ENCODE data around the gene XPO1. TPM values are rescaled to one million over a fixed set of nuclear protein-coding genes. Genes with fewer than 3 reads are reported as not detected.
"Not testable (repeated sequence)": the region's sequence is repeated elsewhere in the genome, so short reads cannot be mapped to it uniquely, and the experiment has no call there.

XPO1 gene
- total RNA-seq, 2 donors from 2014 or later = 158 to 220 TPM

DNA sequence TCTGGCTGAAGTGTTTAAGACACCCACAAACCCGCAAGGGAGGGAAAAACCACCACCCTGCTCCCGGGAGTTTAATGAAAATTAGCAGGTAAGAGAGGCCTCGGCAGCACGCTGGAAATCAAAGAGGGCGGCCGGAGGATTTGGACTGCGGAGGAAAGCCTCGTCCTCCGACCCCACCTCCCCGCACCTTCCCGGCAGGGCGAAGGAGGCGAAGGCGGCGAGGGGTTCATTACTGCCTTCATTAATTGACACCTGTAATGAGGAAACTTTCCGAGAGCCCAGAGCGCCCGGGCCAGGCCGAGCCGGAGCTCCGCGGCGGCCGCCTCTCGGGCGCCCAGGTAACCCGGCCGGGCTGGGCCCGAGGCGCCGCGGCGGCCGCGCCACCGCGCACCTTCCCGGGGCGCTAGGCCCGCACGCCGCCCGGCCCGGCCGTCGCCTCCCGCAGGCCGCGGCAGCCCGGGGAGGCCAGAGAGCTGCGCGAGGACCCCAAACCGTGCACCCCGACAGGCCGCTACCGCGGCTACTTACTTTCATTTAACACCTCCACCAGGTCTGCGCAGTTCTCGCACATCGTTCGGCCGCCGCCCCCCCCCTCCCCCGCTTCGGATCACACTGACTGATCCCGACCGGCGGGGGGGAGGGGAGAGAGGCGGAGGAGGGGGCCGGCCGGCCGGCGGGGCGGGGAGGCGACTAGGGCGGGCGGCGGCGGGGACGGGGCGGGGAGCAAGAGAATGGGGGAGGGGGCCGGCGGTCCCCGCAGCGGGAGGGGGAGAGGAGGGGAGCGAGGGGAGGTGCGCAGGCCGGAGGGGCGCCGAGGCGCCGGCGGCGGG, 67.8 kb downstream of the XPO1 start:
- H3K27ac Mint-ChIP-seq = peak overlapping the region; percentile 90 to 95
- peaks cover 16 to 19% of the 10 kb centered on the region in 2 donors for H3K4me1 Mint-ChIP-seq (ENCODE audit: low read depth in 2 of 2)
- H3K36me3 Mint-ChIP-seq = peaks cover 5% of the 10 kb centered on the region
- H3K9me3 Mint-ChIP-seq = no peaks in the 10 kb centered on the region
- no peaks in the 10 kb centered on the region for H3K27me3 Mint-ChIP-seq
- ATAC-seq (peak; percentile 71 to 80), DNase-seq (ENCODE audit: low spot score) (peak; percentile 88)
- H3K4me3 Mint-ChIP-seq = peak overlapping the region; percentile 87

DNA sequence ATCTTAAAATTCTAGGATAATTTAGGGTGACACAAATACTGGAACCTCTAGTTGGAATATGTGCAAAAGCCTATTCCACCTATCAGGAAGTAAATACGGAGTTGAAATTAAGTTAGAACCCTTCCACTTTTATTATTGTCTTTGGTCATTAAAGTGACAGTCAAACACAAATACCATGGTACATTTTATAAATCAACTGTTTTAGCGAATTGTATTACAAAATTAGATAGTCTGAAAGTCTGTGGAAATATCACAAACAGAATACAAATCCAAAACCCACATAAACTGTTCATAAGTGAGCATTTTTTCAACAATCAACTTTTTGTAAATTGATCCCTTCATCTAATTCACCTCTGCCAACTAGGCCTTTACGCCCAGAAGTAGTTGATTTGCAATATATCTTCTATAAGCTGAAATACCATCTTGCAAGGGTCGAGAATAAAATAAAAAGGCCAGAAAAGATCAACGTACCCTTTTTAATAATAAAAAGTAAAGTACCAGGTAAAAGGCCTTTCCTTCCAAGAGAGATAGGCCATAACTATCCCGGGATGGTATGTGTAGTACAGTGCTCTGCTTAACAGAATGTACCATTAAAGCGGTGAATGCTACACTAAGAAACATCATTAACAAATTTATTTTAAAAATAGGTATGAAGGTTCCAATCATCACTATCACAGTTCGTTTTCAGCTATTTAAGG, 68.6 kb downstream of the XPO1 start:
- peak overlapping the region; percentile 87 for H3K4me3 Mint-ChIP-seq
- peaks cover 20% of the 10 kb centered on the region in 2 donors for H3K4me1 Mint-ChIP-seq (ENCODE audit: low read depth in 2 of 2)
- ATAC-seq (no peak), DNase-seq (ENCODE audit: low spot score) (no peak)
- no peaks in the 10 kb centered on the region for H3K9me3 Mint-ChIP-seq
- no peaks in the 10 kb centered on the region for H3K27me3 Mint-ChIP-seq
- H3K27ac Mint-ChIP-seq = peak overlapping the region; percentile 90 to 95
- H3K36me3 Mint-ChIP-seq = peaks cover 5% of the 10 kb centered on the region

DNA sequence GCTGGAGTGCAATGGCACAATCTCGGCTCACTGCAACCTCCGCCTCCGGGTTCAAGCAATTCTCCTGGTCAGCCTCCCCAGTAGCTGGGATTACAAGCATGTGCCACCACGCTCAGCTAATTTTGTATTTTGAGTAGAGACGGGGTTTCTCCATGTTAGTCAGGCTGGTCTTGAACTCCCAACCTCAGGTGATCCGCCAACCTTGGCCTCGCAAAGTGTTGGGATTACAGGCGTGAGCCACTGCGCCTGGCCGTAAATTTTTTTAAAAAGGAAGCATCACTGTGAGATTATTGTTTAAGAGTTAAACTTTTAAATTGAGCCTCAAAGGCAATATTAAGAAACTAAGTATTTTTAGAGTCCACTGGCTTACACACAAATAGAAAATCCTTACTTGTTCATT, 69.9 kb downstream of the XPO1 start:
- Mint-ChIP-seq H3K4me3 (peak overlapping the region; percentile 87), H3K27ac (peak overlapping the region; percentile 90 to 95), H3K4me1 (ENCODE audit: low read depth in 2 of 2) (peaks cover 25 to 27% of the 10 kb centered on the region in 2 donors)
- not testable (repeated sequence) for H3K9me3 Mint-ChIP-seq; ATAC-seq; H3K27me3 Mint-ChIP-seq; H3K36me3 Mint-ChIP-seq; DNase-seq (ENCODE audit: low spot score)

DNA sequence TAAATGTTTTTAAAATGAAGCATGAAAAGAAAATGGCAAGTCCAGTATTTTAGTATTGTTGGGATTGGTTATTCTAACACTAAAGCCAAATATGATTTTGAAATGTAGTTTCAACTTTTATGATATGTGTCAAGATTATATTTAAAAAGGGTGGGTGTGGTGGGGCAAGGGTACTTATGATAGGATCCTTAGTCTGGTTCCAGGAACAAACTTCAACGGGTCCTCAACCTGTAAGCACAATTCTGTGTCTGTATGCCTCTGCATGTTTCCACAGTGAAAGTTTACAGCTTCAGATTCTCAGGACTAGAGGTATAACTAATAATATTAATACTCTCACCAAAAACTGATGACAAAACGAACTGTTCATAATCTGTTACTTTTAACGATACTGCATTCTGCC, 73.1 kb downstream of the XPO1 start:
- Mint-ChIP-seq H3K27me3 (no peaks in the 10 kb centered on the region), H3K36me3 (peaks cover 5% of the 10 kb centered on the region), H3K4me3 (no peak overlapping the region), H3K27ac (no peak overlapping the region), H3K9me3 (no peaks in the 10 kb centered on the region), H3K4me1 (ENCODE audit: low read depth in 2 of 2) (peaks cover 15 to 19% of the 10 kb centered on the region in 2 donors)
- no peak for DNase-seq (ENCODE audit: low spot score)
- ATAC-seq = no peak

DNA sequence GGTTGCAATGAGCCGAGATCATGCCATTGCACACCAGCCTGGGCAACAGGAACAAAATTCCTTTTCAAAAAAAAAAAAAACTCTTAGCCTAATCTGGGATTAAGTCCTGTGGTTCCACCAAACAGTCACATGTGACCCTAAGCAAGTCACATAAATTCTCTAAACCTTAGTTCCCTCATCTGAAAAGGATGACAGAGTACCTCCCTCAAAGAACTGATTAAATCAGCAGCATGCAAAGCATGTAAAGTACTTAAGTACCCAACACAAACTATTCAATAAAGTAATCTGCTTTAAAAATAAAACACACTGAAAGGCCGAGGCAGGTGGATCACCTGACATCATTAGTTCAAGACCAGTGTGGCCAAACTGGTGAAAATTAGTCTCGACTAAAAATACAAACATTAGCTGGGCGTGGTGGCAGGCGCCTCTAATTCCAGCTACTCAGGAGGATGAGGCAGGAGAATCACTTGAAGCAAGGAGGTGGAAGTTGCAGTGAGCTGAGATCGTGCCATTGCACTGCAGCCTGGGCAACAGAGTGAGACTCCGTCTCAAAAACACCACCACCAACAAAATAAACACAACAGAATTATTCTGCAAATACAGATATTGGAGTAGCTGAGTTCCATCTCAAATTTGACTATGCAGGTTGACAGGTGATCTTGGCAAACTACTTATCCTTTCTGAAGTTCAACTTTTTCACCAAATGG, 74.2 kb downstream of the XPO1 start:
- no peaks in the 10 kb centered on the region for H3K27me3 Mint-ChIP-seq
- no peak for ATAC-seq
- H3K4me3 Mint-ChIP-seq = no peak overlapping the region
- H3K9me3 Mint-ChIP-seq = no peaks in the 10 kb centered on the region
- H3K4me1 Mint-ChIP-seq (ENCODE audit: low read depth in 2 of 2) = peaks cover 7 to 14% of the 10 kb centered on the region in 2 donors
- H3K36me3 Mint-ChIP-seq = no peaks in the 10 kb centered on the region
- H3K27ac Mint-ChIP-seq = peak overlapping the region in 1 of 2 donors; percentile 47
- DNase-seq (ENCODE audit: low spot score) = no peak

DNA sequence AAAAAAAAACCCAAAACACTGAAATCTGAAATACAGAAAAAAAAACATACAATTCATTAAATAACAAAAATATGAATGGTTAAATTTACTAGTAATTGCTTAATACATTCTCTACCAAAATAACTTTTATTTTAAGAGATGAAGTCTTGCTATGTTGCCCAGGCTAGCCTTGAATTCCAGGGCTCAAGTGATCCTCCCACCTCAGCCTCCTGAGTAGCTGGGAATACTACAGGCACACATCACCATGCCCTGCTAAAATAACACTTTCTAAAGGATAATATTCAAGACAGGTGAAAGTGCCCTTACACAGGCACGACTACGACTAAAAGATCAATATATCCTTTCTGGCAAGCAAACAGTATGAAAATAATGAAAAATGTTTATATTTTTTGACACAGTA, 76.8 kb downstream of the XPO1 start:
- H3K9me3 Mint-ChIP-seq = no peaks in the 10 kb centered on the region
- no peak for ATAC-seq
- H3K4me3 Mint-ChIP-seq = no peak overlapping the region
- no peak overlapping the region for H3K27ac Mint-ChIP-seq
- no peaks in the 10 kb centered on the region for H3K36me3 Mint-ChIP-seq
- H3K4me1 Mint-ChIP-seq (ENCODE audit: low read depth in 2 of 2) = peaks cover 25 to 28% of the 10 kb centered on the region in 2 donors
- no peaks in the 10 kb centered on the region for H3K27me3 Mint-ChIP-seq
- DNase-seq (ENCODE audit: low spot score) = no peak

DNA sequence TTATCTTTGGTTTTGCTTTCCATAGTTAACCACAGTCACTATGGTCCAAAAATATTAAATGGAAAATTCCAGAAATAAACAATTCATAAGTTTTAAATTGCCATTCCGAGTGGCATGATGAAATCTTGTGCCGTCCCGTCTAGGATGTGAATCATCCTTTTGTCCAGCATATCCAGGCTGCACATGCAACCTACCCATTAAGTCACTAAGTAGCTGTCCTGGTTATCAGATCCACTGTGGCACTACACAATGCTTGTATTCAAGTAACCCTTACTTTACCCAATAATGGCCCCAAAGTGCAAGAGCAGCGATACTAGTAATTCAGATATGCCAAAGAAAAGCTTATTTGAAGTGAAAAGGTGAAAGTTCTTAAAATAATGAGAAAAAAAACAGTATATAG, 78.0 kb downstream of the XPO1 start:
- H3K27ac Mint-ChIP-seq = peak overlapping the region in 1 of 2 donors; percentile 29
- no peaks in the 10 kb centered on the region for H3K9me3 Mint-ChIP-seq
- DNase-seq (ENCODE audit: low spot score) (no peak), ATAC-seq (no peak)
- H3K36me3 Mint-ChIP-seq = no peaks in the 10 kb centered on the region
- peaks cover 25 to 31% of the 10 kb centered on the region in 2 donors for H3K4me1 Mint-ChIP-seq (ENCODE audit: low read depth in 2 of 2)
- no peaks in the 10 kb centered on the region for H3K27me3 Mint-ChIP-seq
- H3K4me3 Mint-ChIP-seq = no peak overlapping the region

DNA sequence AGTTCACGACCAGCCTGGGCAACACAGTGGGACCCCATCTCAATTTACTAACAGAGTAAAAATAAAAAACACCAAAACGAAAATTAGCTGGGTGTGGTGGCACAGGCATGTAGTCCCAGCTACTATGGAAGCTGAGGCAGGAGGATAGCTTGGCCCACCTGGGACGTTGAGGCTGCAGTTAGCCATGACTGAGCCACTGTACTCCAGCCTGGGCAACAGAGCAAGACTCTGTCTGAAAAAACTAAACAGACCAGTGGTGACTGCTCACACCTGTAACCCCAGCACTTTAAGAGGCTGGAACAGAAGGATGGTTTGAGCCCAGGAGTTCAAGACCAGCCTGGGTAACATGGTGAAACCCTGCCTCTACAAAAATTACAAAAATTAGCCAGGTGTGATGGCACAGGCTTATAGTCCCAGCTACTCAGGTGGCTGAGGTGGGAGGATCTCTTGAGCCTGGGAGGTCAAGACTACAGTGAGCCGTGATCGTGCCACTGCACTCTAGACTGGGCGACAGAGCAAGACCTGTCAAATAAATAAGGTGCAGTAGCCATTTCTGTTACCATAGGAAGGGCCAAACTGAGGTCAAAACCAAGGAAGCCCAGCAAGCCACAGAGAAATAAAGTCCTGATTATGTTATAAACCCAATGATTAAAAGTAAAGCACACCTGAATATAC, 81.3 kb downstream of the XPO1 start:
- no peaks in the 10 kb centered on the region for H3K36me3 Mint-ChIP-seq
- H3K27me3 Mint-ChIP-seq = no peaks in the 10 kb centered on the region
- no peak overlapping the region for H3K4me3 Mint-ChIP-seq
- no peak for ATAC-seq
- no peak overlapping the region for H3K27ac Mint-ChIP-seq
- no peaks in the 10 kb centered on the region for H3K9me3 Mint-ChIP-seq
- H3K4me1 Mint-ChIP-seq (ENCODE audit: low read depth in 2 of 2) = peaks cover 19 to 24% of the 10 kb centered on the region in 2 donors
- no peak for DNase-seq (ENCODE audit: low spot score)

DNA sequence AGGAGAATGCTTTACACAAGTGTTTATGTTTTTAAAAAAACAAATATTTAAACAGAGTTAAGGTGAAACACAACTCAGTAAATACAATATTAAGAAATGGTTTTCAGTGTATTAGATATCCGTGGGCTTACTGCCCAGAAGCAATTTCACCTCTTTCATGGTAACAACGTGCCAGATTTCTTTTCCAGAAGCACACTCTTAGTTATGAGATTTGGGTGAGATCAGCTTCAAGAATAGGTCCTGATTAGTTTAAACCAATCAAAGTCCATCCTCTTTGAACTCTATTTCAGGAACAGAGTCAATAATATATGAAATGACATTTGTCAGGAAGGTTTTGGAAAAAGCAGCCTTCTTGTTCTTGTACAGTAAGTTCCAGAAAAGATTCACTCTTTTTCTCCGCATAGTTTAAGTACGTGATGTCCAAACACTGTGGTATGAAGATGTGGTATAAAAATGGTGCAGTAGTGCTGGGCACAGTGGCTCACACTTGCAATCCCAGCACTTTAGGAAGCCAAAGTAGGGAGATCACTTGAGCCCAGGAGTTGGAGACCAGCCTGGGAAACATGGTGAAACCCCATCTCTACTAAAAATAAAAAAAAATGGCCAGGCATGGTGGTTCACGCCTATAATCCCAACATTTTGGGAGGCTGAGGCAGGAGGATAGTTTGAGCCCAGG, 81.9 kb downstream of the XPO1 start:
- peaks cover 19 to 27% of the 10 kb centered on the region in 2 donors for H3K4me1 Mint-ChIP-seq (ENCODE audit: low read depth in 2 of 2)
- ATAC-seq = no peak
- H3K4me3 Mint-ChIP-seq = no peak overlapping the region
- no peak overlapping the region for H3K27ac Mint-ChIP-seq
- H3K27me3 Mint-ChIP-seq = no peaks in the 10 kb centered on the region
- no peaks in the 10 kb centered on the region for H3K36me3 Mint-ChIP-seq
- DNase-seq (ENCODE audit: low spot score) = no peak
- no peaks in the 10 kb centered on the region for H3K9me3 Mint-ChIP-seq

DNA sequence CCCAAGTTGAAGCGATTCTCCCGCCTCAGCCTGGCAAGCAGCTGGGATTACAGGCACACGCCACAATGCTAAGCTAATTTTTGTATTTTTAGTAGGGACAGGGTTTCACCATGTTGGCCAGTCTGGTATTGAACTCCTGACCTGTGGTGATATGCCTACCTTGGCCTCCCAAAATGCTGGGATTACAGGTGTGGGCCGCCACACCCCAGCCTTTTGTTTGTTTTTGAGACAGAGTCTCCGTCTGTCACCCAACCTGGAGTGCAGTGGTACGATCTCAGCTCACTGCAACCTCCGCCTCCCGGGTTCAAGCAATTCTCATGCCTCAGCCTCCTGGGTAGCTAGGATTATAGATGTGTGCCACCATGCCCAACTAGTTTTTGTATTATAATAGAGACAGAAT, 83.2 kb downstream of the XPO1 start:
- ATAC-seq, H3K9me3 Mint-ChIP-seq: not testable (repeated sequence)
- peaks cover 27 to 35% of the 10 kb centered on the region in 2 donors for H3K4me1 Mint-ChIP-seq (ENCODE audit: low read depth in 2 of 2)

DNA sequence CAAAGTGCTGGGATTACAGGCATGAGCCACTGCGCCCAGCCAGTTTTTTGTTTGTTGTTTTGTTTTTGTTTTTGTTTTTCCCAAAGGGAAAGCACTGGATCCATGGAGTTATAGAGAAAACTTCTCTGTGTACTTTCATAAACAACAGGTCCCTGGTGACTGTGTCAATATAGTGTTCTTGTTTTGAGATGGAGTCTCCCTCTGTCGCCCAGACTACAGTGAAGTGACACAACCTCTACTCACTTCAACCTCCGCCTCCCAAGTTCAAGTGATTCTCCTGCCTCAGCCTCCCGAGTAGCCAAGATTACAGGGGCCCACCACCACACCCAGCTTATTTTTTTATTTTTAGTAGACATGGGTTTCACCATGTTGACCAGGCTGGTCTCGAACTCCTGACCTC, 83.8 kb downstream of the XPO1 start:
- peaks cover 31 to 37% of the 10 kb centered on the region in 2 donors for H3K4me1 Mint-ChIP-seq (ENCODE audit: low read depth in 2 of 2)
- ATAC-seq = no peak
- no peak overlapping the region for H3K27ac Mint-ChIP-seq
- no peaks in the 10 kb centered on the region for H3K9me3 Mint-ChIP-seq
- no peaks in the 10 kb centered on the region for H3K27me3 Mint-ChIP-seq
- DNase-seq (ENCODE audit: low spot score) = no peak
- H3K4me3 Mint-ChIP-seq = no peak overlapping the region
- H3K36me3 Mint-ChIP-seq = no peaks in the 10 kb centered on the region

More for the DNA sequence above, 83.2 kb downstream of the XPO1 start:
- DNase-seq (ENCODE audit: low spot score); H3K27me3 Mint-ChIP-seq; H3K27ac Mint-ChIP-seq; H3K36me3 Mint-ChIP-seq; H3K4me3 Mint-ChIP-seq: not testable (repeated sequence)

DNA sequence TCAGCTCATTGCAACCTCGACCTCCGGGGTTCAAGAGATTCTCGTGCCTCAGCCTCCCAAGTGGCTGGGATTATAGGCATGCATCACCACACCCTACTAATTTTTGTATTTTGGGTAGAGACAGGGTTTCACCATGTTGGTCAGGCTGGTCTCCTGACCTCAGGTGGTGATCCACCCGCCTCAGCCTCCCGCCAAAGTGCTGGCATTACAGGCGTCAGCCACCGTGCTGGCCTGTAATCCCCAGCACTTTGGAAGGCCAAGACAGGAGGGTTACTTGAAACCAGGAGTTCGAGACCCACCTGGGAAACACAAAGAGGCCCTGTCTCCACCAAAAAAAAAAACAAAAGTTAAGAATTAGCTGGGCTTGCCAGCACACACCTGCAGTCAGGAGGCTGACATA, 85.8 kb downstream of the XPO1 start:
- H3K4me3 Mint-ChIP-seq = no peak overlapping the region
- peaks cover 20 to 29% of the 10 kb centered on the region in 2 donors for H3K4me1 Mint-ChIP-seq (ENCODE audit: low read depth in 2 of 2)
- no peak overlapping the region for H3K27ac Mint-ChIP-seq

DNA sequence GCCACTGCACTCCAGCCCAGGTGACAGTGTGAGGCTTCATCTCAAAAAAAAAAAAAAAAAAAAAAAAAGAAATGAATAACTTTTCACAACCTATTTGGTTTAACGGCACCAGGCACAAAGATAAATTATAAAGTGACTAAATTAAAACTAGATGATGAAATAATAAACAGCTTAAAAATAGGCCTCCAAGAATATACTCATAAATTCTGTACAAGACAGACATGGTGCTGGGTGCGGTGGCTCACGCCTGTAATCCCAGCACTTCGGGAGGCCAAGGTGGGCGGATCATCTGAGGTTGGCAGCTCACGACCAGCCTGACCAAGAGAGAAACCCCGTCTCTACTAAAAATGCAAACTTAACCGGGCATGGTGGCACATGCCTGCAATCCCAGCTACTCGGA, 87.0 kb downstream of the XPO1 start:
- DNase-seq (ENCODE audit: low spot score) (no peak), ATAC-seq (no peak)
- Mint-ChIP-seq H3K36me3 (no peaks in the 10 kb centered on the region), H3K27me3 (no peaks in the 10 kb centered on the region), H3K9me3 (no peaks in the 10 kb centered on the region), H3K4me3 (no peak overlapping the region), H3K4me1 (ENCODE audit: low read depth in 2 of 2) (peaks cover 15 to 26% of the 10 kb centered on the region in 2 donors), H3K27ac (no peak overlapping the region)

More for the DNA sequence above, 85.8 kb downstream of the XPO1 start:
- DNase-seq (ENCODE audit: low spot score) (no peak), ATAC-seq (no peak)
- no peaks in the 10 kb centered on the region for H3K27me3 Mint-ChIP-seq
- no peaks in the 10 kb centered on the region for H3K36me3 Mint-ChIP-seq
- H3K9me3 Mint-ChIP-seq = no peaks in the 10 kb centered on the region

Data from natural killer cell treated with Interleukin-12 subunit alpha and Interleukin-12 subunit beta and Interleukin-15 and Interleukin-18, amount 100 ng/mL, for 72 hours (primary cell).